Measurements from ENCODE around the gene TRIM36.

DNA sequence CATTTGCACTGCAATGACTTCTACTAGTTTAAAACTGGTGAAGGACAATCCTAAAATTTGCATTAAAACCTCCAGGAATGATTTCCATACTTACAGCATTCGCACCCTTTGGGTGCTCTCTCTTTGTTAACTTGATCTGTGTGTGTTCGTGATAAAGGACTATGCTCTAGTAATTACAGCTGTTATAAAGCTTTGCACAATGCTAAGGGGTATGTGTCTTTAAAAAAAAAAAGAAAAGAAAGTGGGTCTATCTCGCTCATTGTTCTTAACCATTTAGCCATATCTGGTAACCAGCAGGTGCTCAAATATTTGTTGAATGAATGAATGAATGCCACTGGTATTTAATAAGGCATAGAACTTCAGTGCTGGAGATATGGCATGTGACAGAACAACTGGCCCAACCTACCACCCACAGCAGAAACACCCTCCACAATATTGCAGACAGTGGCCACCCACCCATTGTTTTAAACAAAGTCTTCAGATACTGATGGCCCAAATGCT, 8.7 kb downstream of the TRIM36 start:
- TF ChIP-seq, protein P1, sequence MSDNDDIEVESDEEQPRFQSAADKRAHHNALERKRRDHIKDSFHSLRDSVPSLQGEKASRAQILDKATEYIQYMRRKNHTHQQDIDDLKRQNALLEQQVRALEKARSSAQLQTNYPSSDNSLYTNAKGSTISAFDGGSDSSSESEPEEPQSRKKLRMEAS (IDR thresholded peaks at IDR 0.05; ENCODE audit: low read depth), result no peak
- TF ChIP-seq, protein P2, sequence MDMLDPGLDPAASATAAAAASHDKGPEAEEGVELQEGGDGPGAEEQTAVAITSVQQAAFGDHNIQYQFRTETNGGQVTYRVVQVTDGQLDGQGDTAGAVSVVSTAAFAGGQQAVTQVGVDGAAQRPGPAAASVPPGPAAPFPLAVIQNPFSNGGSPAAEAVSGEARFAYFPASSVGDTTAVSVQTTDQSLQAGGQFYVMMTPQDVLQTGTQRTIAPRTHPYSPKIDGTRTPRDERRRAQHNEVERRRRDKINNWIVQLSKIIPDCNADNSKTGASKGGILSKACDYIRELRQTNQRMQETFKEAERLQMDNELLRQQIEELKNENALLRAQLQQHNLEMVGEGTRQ (IDR thresholded peaks at IDR 0.05; ENCODE audit: borderline replicate concordance, low read depth, low read length), result no peak
- TF ChIP-seq, protein P3, sequence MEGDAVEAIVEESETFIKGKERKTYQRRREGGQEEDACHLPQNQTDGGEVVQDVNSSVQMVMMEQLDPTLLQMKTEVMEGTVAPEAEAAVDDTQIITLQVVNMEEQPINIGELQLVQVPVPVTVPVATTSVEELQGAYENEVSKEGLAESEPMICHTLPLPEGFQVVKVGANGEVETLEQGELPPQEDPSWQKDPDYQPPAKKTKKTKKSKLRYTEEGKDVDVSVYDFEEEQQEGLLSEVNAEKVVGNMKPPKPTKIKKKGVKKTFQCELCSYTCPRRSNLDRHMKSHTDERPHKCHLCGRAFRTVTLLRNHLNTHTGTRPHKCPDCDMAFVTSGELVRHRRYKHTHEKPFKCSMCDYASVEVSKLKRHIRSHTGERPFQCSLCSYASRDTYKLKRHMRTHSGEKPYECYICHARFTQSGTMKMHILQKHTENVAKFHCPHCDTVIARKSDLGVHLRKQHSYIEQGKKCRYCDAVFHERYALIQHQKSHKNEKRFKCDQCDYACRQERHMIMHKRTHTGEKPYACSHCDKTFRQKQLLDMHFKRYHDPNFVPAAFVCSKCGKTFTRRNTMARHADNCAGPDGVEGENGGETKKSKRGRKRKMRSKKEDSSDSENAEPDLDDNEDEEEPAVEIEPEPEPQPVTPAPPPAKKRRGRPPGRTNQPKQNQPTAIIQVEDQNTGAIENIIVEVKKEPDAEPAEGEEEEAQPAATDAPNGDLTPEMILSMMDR (IDR thresholded peaks at IDR 0.05), result no peak
- TF ChIP-seq EP300 (IDR thresholded peaks at IDR 0.05; ENCODE audit: borderline replicate concordance in 1 of 2, low read depth in 1 of 2, low read length in 1 of 2), result no peak
- no peak for TF ChIP-seq CHD2 (IDR thresholded peaks at IDR 0.05; ENCODE audit: low read length, partially characterized antibody)
- TF ChIP-seq, protein P4, sequence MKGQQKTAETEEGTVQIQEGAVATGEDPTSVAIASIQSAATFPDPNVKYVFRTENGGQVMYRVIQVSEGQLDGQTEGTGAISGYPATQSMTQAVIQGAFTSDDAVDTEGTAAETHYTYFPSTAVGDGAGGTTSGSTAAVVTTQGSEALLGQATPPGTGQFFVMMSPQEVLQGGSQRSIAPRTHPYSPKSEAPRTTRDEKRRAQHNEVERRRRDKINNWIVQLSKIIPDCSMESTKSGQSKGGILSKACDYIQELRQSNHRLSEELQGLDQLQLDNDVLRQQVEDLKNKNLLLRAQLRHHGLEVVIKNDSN (IDR thresholded peaks at IDR 0.05; ENCODE audit: borderline replicate concordance, low read depth), result no peak
- TF ChIP-seq SIN3A (IDR thresholded peaks at IDR 0.05; ENCODE audit: borderline replicate concordance, low read depth, low read length), result no peak
- TF ChIP-seq TAF1 (IDR thresholded peaks at IDR 0.05; ENCODE audit: borderline replicate concordance, low read depth, low read length), result no peak
- TF ChIP-seq, protein P5, sequence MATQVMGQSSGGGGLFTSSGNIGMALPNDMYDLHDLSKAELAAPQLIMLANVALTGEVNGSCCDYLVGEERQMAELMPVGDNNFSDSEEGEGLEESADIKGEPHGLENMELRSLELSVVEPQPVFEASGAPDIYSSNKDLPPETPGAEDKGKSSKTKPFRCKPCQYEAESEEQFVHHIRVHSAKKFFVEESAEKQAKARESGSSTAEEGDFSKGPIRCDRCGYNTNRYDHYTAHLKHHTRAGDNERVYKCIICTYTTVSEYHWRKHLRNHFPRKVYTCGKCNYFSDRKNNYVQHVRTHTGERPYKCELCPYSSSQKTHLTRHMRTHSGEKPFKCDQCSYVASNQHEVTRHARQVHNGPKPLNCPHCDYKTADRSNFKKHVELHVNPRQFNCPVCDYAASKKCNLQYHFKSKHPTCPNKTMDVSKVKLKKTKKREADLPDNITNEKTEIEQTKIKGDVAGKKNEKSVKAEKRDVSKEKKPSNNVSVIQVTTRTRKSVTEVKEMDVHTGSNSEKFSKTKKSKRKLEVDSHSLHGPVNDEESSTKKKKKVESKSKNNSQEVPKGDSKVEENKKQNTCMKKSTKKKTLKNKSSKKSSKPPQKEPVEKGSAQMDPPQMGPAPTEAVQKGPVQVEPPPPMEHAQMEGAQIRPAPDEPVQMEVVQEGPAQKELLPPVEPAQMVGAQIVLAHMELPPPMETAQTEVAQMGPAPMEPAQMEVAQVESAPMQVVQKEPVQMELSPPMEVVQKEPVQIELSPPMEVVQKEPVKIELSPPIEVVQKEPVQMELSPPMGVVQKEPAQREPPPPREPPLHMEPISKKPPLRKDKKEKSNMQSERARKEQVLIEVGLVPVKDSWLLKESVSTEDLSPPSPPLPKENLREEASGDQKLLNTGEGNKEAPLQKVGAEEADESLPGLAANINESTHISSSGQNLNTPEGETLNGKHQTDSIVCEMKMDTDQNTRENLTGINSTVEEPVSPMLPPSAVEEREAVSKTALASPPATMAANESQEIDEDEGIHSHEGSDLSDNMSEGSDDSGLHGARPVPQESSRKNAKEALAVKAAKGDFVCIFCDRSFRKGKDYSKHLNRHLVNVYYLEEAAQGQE (IDR thresholded peaks at IDR 0.05; ENCODE audit: low read depth, low read length), result no peak
- no peak for TF ChIP-seq RXRA (IDR thresholded peaks at IDR 0.05; ENCODE audit: borderline replicate concordance, low read depth)
- no peak for TF ChIP-seq MXI1 (IDR thresholded peaks at IDR 0.05; ENCODE audit: low read depth, low read length)
- no peak for TF ChIP-seq MEF2A (IDR thresholded peaks at IDR 0.05; ENCODE audit: borderline replicate concordance, low read depth)
